Activated CD4-positive, alpha-beta T cell treated with anti-CD3 and anti-CD28 coated beads for 24 hours (primary cell): ENCODE measurements around the gene PSME4.
"Not testable (repeated sequence)": the region's sequence is repeated elsewhere in the genome, so short reads cannot be mapped to it uniquely, and the experiment has no call there.

ENCODE experiments used
- DNase-seq, 2 donors: peaks; one replicate each; pipeline ENCODE4 v3.0.0-alpha.2; 2020; ENCODE audit warnings: low read depth in 2 of 2

The PSME4 gene

GRCh38 chr2:53964257-53964952 lies 6.4 kb downstream of the PSME4 start:
- no peak for DNase-seq

GRCh38 chr2:53961478-53962216 lies 9.1 kb downstream of the PSME4 start:
- DNase-seq: not testable (repeated sequence)

- no peak for DNase-seq
Measured at GRCh38 chr2:53960476-53960875, 10.3 kb downstream of the PSME4 start.

GRCh38 chr2:53958443-53958842 lies 12.3 kb downstream of the PSME4 start:
- no peak for DNase-seq

GRCh38 chr2:53952519-53952918 lies 18.3 kb downstream of the PSME4 start:
- no peak for DNase-seq

GRCh38 chr2:53949457-53949856 lies 21.3 kb downstream of the PSME4 start:
- DNase-seq: no peak

GRCh38 chr2:53945538-53945937 lies 25.3 kb downstream of the PSME4 start:
- DNase-seq: no peak

GRCh38 chr2:53944542-53944941 lies 26.3 kb downstream of the PSME4 start:
- no peak for DNase-seq

GRCh38 chr2:53942280-53942679 lies 28.5 kb downstream of the PSME4 start:
- no peak for DNase-seq

- no peak for DNase-seq
Measured at GRCh38 chr2:53941749-53942148, 29.0 kb downstream of the PSME4 start.

- DNase-seq: no peak
Measured at GRCh38 chr2:53939656-53940055, 31.1 kb downstream of the PSME4 start.

GRCh38 chr2:53938904-53939303 lies 31.9 kb downstream of the PSME4 start:
- DNase-seq: no peak

- DNase-seq: no peak
Measured at GRCh38 chr2:53933329-53933728, 37.5 kb downstream of the PSME4 start.

GRCh38 chr2:53926321-53926720 lies 44.5 kb downstream of the PSME4 start:
- DNase-seq: not testable (repeated sequence)

GRCh38 chr2:53913721-53914120 lies 57.1 kb downstream of the PSME4 start:
- no peak for DNase-seq

GRCh38 chr2:53911434-53912189 lies 59.2 kb downstream of the PSME4 start:
- no peak for DNase-seq

GRCh38 chr2:53907582-53907981 lies 63.2 kb downstream of the PSME4 start:
- DNase-seq: no peak

GRCh38 chr2:53905396-53905795 lies 65.4 kb downstream of the PSME4 start:
- DNase-seq: no peak

GRCh38 chr2:53903011-53903410 lies 67.8 kb downstream of the PSME4 start:
- DNase-seq: no peak

- DNase-seq: no peak
Measured at GRCh38 chr2:53901192-53901591, 69.6 kb downstream of the PSME4 start.

- DNase-seq: no peak
Measured at GRCh38 chr2:53896864-53897263, 73.9 kb downstream of the PSME4 start.

GRCh38 chr2:53886406-53887280 lies 84.2 kb downstream of the PSME4 start:
- DNase-seq: no peak
